GM20000 (cell line): ENCODE results near the gene LEPROT.
"Not testable (repeated sequence)": the region's sequence is repeated elsewhere in the genome, so short reads cannot be mapped to it uniquely, and the experiment has no call there.

Experiments
- DNase-seq: peaks from one replicate; pipeline ENCODE4 v3.0.0; 2012; ENCODE audit warnings: low spot score
- CTCF ChIP-seq: IDR thresholded peaks from 2 replicates; pipeline ENCODE4 v1.5.1; 2012; ENCODE audit warnings: mild to moderate bottlenecking, control low read depth; ENCODE audit errors: extremely low read depth, missing control alignments

LEPROT gene

GRCh38 chr1:65440915-65441314, 20.4 kb downstream of the LEPROT start:
- DNase-seq, result no peak
- no peak for TF ChIP-seq CTCF

- DNase-seq, result no peak
- TF ChIP-seq CTCF, result no peak
Observed at GRCh38 chr1:65441464-65441863, 21.0 kb downstream of the LEPROT start.

GRCh38 chr1:65442442-65442841, 22.0 kb downstream of the LEPROT start:
- DNase-seq, result no peak
- TF ChIP-seq CTCF, result no peak

GRCh38 chr1:65443647-65444046, 23.2 kb downstream of the LEPROT start:
- TF ChIP-seq CTCF, result no peak

GRCh38 chr1:65444128-65444640, 23.7 kb downstream of the LEPROT start:
- TF ChIP-seq CTCF, result no peak
- no peak for DNase-seq

More at GRCh38 chr1:65443647-65444046, 23.2 kb downstream of the LEPROT start:
- DNase-seq, result no peak

GRCh38 chr1:65445837-65446236, 25.4 kb downstream of the LEPROT start:
- no peak for TF ChIP-seq CTCF
- DNase-seq, result no peak

- no peak for DNase-seq
Observed at GRCh38 chr1:65449214-65449823, 28.9 kb downstream of the LEPROT start.

GRCh38 chr1:65455678-65456077, 35.2 kb downstream of the LEPROT start:
- DNase-seq, result not testable (repeated sequence)

More at GRCh38 chr1:65449214-65449823, 28.9 kb downstream of the LEPROT start:
- no peak for TF ChIP-seq CTCF
